Smooth muscle cell (in vitro differentiated cells): ENCODE measurements around the gene DENND4A. TPM values are rescaled to one million over a fixed set of nuclear protein-coding genes. Genes with fewer than 3 reads are reported as not detected.
A peak's percentile ranks its signal among the peaks of the same experiment; 100 is the strongest.

Experiments
- DNase-seq: peaks from one replicate; lab custom pipeline; 2025; ENCODE audit not compliant: unreplicated experiment; lab: John Stamatoyannopoulos, UW
- H2AFZ ChIP-seq: fragments of 200-600 bp; sonication (generic); 2 replicates; pipeline ENCODE4 v1.6.0; 2016; ENCODE audit warnings: antibody characterized with exemption, low read depth, mild to moderate bottlenecking
- H3F3A ChIP-seq: fragments of 200-600 bp; sonication (generic); 2 replicates; pipeline ENCODE4 v1.6.0; 2017; ENCODE audit warnings: antibody characterized with exemption, low read depth
- H3K27ac ChIP-seq: fragments of 200-600 bp; sonication (generic); 2 replicates; pipeline ENCODE4 v1.5.1; 2016; ENCODE audit warnings: low read depth, mild to moderate bottlenecking
- H3K27me3 ChIP-seq: fragments of 200-600 bp; sonication (generic); 2 replicates; pipeline ENCODE4 v1.6.1; 2016; ENCODE audit warnings: low read depth, mild to moderate bottlenecking
- H3K36me3 ChIP-seq: fragments of 200-600 bp; sonication (generic); 2 replicates; pipeline ENCODE4 v1.5.1; 2016; ENCODE audit warnings: low read depth
- H3K4me1 ChIP-seq: fragments of 200-600 bp; sonication (generic); 2 replicates; pipeline ENCODE4 v1.5.1; 2016; ENCODE audit warnings: low read depth
- H3K4me2 ChIP-seq: fragments of 200-600 bp; sonication (generic); 2 replicates; pipeline ENCODE4 v1.6.0; 2016; ENCODE audit warnings: mild to moderate bottlenecking
- H3K4me3 ChIP-seq: fragments of 200-600 bp; sonication (generic); 2 replicates; pipeline ENCODE4 v1.5.1; 2016; ENCODE audit warnings: mild to moderate bottlenecking
- H3K79me2 ChIP-seq: fragments of 200-600 bp; sonication (generic); 2 replicates; pipeline ENCODE4 v1.6.0; 2016; ENCODE audit warnings: low read depth, mild to moderate bottlenecking
- H3K9ac ChIP-seq: fragments of 200-600 bp; sonication (generic); 2 replicates; pipeline ENCODE4 v1.6.0; 2016; ENCODE audit warnings: low read depth
- H3K9me3 ChIP-seq: fragments of 200-600 bp; sonication (generic); replicated peaks from 2 replicates; pipeline ENCODE4 v1.5.1; 2016; ENCODE audit warnings: low read depth
- H4K20me1 ChIP-seq: fragments of 200-600 bp; sonication (generic); 2 replicates; pipeline ENCODE4 v1.6.0; 2016; ENCODE audit warnings: low read depth
- WGBS: methylation state at CpG from one replicate; pipeline ENCODE4 v1.1.7; 2016; ENCODE audit warnings: low lambda C conversion rate; 5-methylcytosine and 5-hydroxymethylcytosine counted together
- polyA plus RNA-seq: library from polyadenylated mRNA; unstranded; fragments of >200 nt; fragmentation: Nextera tagmentation; extraction: Ambion mirVana; gene quantifications from 2 replicates; pipeline ENCODE4 v1.2.1, GENCODE V29; 2016
- total RNA-seq: library from RNA; depleted of rRNA; stranded (reverse); fragments of >200 nt; gene quantifications from 2 replicates; pipeline ENCODE4 v1.2.3, GENCODE V29; 2014
- TF ChIP-seq, protein P1 (sequence below): fragments of 200-600 bp; sonication (generic); IDR thresholded peaks from 2 replicates; pipeline ENCODE4 v1.5.1; 2017; ENCODE audit warnings: borderline replicate concordance, mild to moderate bottlenecking, antibody characterized with exemption; ENCODE audit not compliant: insufficient read depth, poor library complexity, severe bottlenecking

Gene DENND4A
- total and polyA plus RNA-seq, 2 experiments from 2014 or later = 3.4 to 16.5 TPM

DNA sequence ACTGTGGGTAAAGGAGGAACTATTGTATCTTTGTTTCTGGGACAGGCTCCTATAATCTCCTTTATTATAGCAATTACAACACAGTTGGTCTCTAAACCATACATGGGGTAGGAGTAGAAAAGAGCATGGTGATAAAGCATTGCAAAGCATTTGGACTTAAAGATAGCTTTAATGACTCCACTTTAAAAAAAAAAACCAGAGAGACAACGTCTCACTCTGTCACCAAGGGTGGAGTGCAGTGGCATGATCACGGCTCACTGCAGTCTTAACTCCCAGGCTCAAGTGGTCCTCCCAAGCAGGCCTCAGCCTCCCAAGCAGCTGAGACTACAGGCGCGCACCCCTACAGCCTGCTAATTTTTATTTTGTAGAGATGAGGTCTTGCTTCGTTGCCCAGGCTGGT is 68.2 kb downstream of the DENND4A start:
- Histone ChIP-seq H3K27ac (no peak overlapping the region), H3K4me3 (no peak overlapping the region), H3K79me2 (no peaks in the 10 kb centered on the region), H4K20me1 (no peaks in the 10 kb centered on the region), H3K9ac (no peak overlapping the region), H3K4me1 (no peaks in the 10 kb centered on the region), H3K27me3 (no peaks in the 10 kb centered on the region), H3K4me2 (no peak overlapping the region), H3K9me3 (no peaks in the 10 kb centered on the region), H3K36me3 (peaks cover 5% of the 10 kb centered on the region), H3F3A (no peaks in the 10 kb centered on the region), H2AFZ (no peak overlapping the region)
- 82% methylated on average over 5 of the region's 5 CpGs for WGBS
- no peak for DNase-seq
- TF ChIP-seq, protein P1, sequence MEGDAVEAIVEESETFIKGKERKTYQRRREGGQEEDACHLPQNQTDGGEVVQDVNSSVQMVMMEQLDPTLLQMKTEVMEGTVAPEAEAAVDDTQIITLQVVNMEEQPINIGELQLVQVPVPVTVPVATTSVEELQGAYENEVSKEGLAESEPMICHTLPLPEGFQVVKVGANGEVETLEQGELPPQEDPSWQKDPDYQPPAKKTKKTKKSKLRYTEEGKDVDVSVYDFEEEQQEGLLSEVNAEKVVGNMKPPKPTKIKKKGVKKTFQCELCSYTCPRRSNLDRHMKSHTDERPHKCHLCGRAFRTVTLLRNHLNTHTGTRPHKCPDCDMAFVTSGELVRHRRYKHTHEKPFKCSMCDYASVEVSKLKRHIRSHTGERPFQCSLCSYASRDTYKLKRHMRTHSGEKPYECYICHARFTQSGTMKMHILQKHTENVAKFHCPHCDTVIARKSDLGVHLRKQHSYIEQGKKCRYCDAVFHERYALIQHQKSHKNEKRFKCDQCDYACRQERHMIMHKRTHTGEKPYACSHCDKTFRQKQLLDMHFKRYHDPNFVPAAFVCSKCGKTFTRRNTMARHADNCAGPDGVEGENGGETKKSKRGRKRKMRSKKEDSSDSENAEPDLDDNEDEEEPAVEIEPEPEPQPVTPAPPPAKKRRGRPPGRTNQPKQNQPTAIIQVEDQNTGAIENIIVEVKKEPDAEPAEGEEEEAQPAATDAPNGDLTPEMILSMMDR = no peak

DNA sequence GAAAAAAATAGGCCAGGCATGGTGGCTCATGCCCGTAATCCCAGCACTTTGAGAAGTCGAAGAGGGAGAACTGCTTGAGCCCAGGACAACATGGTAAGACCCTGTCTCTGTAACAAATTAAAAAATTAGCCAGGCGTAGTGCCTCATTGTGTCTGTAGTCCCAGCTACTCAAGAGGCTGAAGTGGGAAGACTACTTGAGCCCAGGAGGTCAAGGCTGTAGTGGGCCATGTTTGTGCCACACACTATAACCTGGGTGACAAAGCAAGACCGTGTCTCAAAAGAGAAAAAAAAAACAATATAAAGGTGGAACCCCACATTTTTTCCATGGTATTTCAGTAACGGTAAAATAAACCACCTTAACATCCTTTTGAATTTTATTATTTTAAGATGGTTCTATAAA is 69.9 kb downstream of the DENND4A start:
- Histone ChIP-seq H3K79me2 (no peaks in the 10 kb centered on the region), H3K9ac (no peak overlapping the region), H3K4me2 (no peak overlapping the region), H3K4me3 (no peak overlapping the region), H3K27me3 (no peaks in the 10 kb centered on the region), H4K20me1 (no peaks in the 10 kb centered on the region), H3K27ac (no peak overlapping the region), H3F3A (no peaks in the 10 kb centered on the region), H2AFZ (no peak overlapping the region), H3K4me1 (no peaks in the 10 kb centered on the region), H3K9me3 (no peaks in the 10 kb centered on the region), H3K36me3 (peaks cover 5% of the 10 kb centered on the region)
- 94% methylated on average over 5 of the region's 5 CpGs for WGBS
- TF ChIP-seq, protein P1 = no peak
- DNase-seq = no peak

DNA sequence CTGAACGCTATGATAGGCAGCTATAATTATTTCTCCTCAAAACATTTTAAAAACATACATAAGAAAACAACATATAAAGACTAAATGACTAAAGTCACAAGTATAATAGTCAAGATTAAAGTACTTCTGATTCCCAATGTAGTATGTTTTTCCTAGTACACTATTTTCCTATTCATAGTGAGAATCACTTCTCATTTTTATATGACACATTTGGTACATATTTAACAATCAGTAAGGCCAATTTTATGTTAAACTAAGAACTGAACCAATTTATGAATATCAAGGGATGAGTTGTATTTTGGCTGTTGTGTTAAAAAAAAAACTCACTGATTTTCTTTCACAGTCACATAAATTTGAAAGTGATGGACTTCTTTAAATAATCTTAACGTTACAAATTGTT is 79.7 kb downstream of the DENND4A start:
- Histone ChIP-seq H3K4me2 (no peak overlapping the region), H3K27me3 (no peaks in the 10 kb centered on the region)

DNA sequence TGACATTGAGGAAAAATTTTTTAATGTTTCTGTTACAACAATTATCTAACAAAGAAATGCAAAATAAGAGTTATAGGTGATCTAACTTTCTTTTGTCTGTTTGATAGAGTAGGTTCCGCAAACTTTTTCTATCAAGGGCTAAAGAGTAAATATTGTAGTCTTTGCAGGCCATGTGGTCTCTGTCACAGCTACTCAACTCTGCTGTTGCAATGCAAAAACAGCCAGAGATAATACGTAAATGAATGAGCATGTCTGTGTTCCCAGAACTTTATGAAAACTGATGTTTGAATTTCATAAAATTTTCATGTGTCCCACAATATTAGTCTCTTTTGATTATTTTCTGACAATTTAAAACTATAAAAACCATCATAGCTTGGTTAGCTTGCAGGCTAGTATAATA is 97.0 kb downstream of the DENND4A start:
- Histone ChIP-seq H3K9ac (no peak overlapping the region), H3K9me3 (no peaks in the 10 kb centered on the region), H4K20me1 (no peaks in the 10 kb centered on the region), H3K27me3 (no peaks in the 10 kb centered on the region), H3K27ac (peak overlapping the region; percentile 28), H3K79me2 (no peaks in the 10 kb centered on the region), H3F3A (no peaks in the 10 kb centered on the region), H3K4me3 (no peak overlapping the region), H3K4me1 (no peaks in the 10 kb centered on the region), H3K4me2 (no peak overlapping the region), H3K36me3 (no peaks in the 10 kb centered on the region), H2AFZ (no peak overlapping the region)
- WGBS = 49% methylated on average over 2 of the region's 2 CpGs
- TF ChIP-seq, protein P1 = no peak
- DNase-seq = no peak

More for the DNA sequence above, 79.7 kb downstream of the DENND4A start:
- Histone ChIP-seq H3K36me3 (peaks cover 6% of the 10 kb centered on the region), H4K20me1 (no peaks in the 10 kb centered on the region), H3K4me1 (no peaks in the 10 kb centered on the region), H3K9me3 (no peaks in the 10 kb centered on the region), H3K27ac (no peak overlapping the region), H3K4me3 (no peak overlapping the region), H3K9ac (no peak overlapping the region), H3K79me2 (no peaks in the 10 kb centered on the region), H3F3A (no peaks in the 10 kb centered on the region), H2AFZ (no peak overlapping the region)
- no peak for DNase-seq
- TF ChIP-seq, protein P1 = no peak
- 94% methylated on average over 2 of the region's 2 CpGs for WGBS
